ENCODE measurements around the gene EIF5A.

DNA sequence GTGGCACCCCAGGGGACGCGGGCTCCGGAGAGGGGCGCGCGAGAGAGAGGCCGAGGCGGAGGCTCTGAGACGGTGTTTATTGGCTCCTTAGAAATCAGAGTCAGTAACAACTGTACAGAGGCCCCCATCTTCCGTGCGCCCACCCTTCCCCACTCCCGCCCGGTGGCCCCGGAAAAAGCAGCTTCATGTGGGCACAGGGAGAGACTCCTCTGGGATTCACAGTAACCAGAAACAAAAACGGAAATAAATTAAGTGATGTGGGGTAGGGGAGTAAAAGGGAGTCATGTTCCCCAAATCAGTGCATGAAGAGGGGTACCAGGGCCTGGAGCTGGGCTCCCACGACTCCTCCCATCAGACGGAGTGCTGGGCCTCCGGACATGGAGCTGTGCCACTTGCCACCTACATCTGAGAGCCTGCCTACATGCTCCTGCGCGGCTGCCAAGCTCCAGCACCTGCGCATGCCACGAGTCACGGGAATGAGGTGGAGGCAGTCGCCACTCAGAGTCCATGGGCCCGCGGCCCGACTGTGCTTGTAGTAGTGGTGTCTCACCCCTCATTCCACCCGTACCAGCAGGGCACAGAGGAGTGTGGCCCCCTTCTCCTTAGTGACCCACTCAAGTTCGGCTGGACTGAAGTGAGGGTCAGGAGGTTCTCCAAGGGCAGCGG, 8.3 kb downstream of the EIF5A start:
- TF ChIP-seq EP300 (IDR thresholded peaks at IDR 0.05; ENCODE audit: borderline replicate concordance) = 0 out of 2 replicates have a peak, but pooled peaks have one; percentile 5
- TF ChIP-seq, protein P1, sequence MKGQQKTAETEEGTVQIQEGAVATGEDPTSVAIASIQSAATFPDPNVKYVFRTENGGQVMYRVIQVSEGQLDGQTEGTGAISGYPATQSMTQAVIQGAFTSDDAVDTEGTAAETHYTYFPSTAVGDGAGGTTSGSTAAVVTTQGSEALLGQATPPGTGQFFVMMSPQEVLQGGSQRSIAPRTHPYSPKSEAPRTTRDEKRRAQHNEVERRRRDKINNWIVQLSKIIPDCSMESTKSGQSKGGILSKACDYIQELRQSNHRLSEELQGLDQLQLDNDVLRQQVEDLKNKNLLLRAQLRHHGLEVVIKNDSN (IDR thresholded peaks at IDR 0.05) = no peak
- TF ChIP-seq, protein P2, sequence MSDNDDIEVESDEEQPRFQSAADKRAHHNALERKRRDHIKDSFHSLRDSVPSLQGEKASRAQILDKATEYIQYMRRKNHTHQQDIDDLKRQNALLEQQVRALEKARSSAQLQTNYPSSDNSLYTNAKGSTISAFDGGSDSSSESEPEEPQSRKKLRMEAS (IDR thresholded peaks at IDR 0.05) = no peak
- no peak for TF ChIP-seq RAD21 (IDR thresholded peaks at IDR 0.05; ENCODE audit: low read depth)
- TF ChIP-seq, protein P3, sequence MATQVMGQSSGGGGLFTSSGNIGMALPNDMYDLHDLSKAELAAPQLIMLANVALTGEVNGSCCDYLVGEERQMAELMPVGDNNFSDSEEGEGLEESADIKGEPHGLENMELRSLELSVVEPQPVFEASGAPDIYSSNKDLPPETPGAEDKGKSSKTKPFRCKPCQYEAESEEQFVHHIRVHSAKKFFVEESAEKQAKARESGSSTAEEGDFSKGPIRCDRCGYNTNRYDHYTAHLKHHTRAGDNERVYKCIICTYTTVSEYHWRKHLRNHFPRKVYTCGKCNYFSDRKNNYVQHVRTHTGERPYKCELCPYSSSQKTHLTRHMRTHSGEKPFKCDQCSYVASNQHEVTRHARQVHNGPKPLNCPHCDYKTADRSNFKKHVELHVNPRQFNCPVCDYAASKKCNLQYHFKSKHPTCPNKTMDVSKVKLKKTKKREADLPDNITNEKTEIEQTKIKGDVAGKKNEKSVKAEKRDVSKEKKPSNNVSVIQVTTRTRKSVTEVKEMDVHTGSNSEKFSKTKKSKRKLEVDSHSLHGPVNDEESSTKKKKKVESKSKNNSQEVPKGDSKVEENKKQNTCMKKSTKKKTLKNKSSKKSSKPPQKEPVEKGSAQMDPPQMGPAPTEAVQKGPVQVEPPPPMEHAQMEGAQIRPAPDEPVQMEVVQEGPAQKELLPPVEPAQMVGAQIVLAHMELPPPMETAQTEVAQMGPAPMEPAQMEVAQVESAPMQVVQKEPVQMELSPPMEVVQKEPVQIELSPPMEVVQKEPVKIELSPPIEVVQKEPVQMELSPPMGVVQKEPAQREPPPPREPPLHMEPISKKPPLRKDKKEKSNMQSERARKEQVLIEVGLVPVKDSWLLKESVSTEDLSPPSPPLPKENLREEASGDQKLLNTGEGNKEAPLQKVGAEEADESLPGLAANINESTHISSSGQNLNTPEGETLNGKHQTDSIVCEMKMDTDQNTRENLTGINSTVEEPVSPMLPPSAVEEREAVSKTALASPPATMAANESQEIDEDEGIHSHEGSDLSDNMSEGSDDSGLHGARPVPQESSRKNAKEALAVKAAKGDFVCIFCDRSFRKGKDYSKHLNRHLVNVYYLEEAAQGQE (IDR thresholded peaks at IDR 0.05; ENCODE audit: low read depth) = no peak
- TF ChIP-seq EGR1 (IDR thresholded peaks at IDR 0.05) = no peak
- TF ChIP-seq CEBPB (IDR thresholded peaks at IDR 0.05) = no peak
- no peak for TF ChIP-seq TEAD4 (IDR thresholded peaks at IDR 0.05)
- no peak for TF ChIP-seq TAF1 (IDR thresholded peaks at IDR 0.05; ENCODE audit: low read depth)
- no peak for TF ChIP-seq FOXM1 (IDR thresholded peaks at IDR 0.05; ENCODE audit: borderline replicate concordance, low read depth)
